PFSK-1 (cell line): ENCODE results near the gene NUDT22.

Experiments
- FOXP2 ChIP-seq: optimal IDR thresholded peaks from 2 replicates; pipeline ENCODE3; 2011; ENCODE audit warnings: borderline replicate concordance, control low read depth, inconsistent platforms; ENCODE audit not compliant: insufficient read depth; ENCODE audit errors: extremely low read length, extremely low read depth
- POLR2AphosphoS5 ChIP-seq: IDR thresholded peaks from 2 replicates; pipeline ENCODE4 v1.6.1; 2012; ENCODE audit warnings: low read depth, mild to moderate bottlenecking, control low read depth, low read length, moderate library complexity
- SIN3A ChIP-seq: IDR thresholded peaks from 2 replicates; pipeline ENCODE4 v1.6.1; 2012; ENCODE audit warnings: mild to moderate bottlenecking, low read length, moderate library complexity, borderline replicate concordance; ENCODE audit not compliant: insufficient read depth
- TAF1 ChIP-seq: IDR thresholded peaks from 2 replicates; pipeline ENCODE4 v1.6.1; 2012; ENCODE audit warnings: low read length, control low read depth, borderline replicate concordance; ENCODE audit not compliant: insufficient read depth
- TF ChIP-seq, protein P1 (sequence below), 2 experiments: IDR thresholded peaks; 2 replicates each; pipeline versions ENCODE4 v1.6.1 to v1.8.0; 2011 to 2012; ENCODE audit warnings: low read depth in 2 of 2, low read length in 2 of 2, control low read depth in 1 of 2, inconsistent platforms in 1 of 2, mild to moderate bottlenecking in 1 of 2, moderate library complexity in 1 of 2; ENCODE audit not compliant: insufficient read depth in 1 of 2

The NUDT22 gene

DNA sequence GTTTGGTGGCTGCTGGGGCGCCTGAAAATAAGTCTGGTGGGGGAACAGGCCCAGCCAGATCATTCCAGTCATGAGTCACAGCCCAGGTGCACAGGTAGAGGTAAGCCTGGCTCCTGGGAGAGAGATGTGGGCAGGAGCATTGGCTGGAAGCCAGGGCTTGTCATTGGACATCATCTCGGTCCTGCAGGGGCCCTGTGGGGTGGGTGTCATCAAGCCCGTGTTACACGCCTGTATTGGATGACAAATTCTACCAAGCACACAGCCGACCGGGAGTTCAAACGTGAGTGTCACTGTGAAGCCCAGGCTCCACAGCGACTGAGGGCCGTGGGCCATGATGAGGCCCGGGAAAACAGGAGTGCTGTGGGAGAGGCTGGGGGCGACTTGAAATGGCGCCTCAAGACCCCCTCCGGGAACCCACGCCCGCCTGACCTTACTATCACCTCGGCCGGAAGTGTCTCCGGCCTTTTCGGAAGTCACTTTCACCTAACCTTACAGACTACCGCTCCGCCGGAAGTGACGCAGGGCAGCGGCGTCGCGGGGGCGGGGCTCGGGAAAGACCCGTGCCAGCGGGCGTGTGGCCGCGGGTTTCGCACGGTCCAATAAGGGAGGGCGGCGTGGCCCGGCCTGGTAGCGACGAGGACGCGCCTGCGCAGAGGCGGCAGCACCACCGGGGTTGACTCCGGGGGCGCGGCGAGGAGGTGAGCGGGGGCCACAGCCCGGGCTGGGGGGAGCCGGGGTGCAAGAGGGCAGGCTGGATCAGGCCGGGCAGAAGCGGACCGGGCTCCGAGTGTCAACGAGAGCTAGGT is 14.6 kb downstream of the NUDT22 start, which contains the start of gene FKBP2:
TSS of gene FKBP2 (plus strand) at position 661 of the 806 bp plus-strand sequence. CDS start 1,293 bp downstream, outside the sequence.
- TF ChIP-seq POLR2AphosphoS5 (peak; percentile 72), FOXP2 (no peak), TAF1 (peak; percentile 83; the same call in 1 of the 2 replicates), SIN3A (peak; percentile 48; the same call in 1 of the 2 replicates)
- TF ChIP-seq, protein P1, sequence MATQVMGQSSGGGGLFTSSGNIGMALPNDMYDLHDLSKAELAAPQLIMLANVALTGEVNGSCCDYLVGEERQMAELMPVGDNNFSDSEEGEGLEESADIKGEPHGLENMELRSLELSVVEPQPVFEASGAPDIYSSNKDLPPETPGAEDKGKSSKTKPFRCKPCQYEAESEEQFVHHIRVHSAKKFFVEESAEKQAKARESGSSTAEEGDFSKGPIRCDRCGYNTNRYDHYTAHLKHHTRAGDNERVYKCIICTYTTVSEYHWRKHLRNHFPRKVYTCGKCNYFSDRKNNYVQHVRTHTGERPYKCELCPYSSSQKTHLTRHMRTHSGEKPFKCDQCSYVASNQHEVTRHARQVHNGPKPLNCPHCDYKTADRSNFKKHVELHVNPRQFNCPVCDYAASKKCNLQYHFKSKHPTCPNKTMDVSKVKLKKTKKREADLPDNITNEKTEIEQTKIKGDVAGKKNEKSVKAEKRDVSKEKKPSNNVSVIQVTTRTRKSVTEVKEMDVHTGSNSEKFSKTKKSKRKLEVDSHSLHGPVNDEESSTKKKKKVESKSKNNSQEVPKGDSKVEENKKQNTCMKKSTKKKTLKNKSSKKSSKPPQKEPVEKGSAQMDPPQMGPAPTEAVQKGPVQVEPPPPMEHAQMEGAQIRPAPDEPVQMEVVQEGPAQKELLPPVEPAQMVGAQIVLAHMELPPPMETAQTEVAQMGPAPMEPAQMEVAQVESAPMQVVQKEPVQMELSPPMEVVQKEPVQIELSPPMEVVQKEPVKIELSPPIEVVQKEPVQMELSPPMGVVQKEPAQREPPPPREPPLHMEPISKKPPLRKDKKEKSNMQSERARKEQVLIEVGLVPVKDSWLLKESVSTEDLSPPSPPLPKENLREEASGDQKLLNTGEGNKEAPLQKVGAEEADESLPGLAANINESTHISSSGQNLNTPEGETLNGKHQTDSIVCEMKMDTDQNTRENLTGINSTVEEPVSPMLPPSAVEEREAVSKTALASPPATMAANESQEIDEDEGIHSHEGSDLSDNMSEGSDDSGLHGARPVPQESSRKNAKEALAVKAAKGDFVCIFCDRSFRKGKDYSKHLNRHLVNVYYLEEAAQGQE (IDR thresholded peaks at IDR 0.05; ENCODE audit: insufficient read depth in 1 of 2, low read depth in 2 of 2, low read length in 2 of 2) = peak in 1 of 2 experiments; percentile 4; a peak in 1 of 4 replicates

DNA sequence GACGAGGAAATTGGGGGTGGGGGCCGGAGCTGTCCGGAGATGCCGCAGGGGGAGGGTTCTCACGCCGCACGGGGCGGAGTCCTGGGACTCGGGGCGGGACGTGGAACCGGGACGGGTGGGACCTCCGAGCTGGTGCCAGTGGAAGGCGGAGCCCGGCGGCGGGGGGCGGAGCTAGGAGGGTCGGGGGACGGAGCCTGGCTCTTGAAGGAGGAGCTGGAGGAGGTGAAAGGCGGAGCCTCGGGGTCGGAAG is 15.1 kb downstream of the NUDT22 start:
- no peak for TF ChIP-seq FOXP2
- TF ChIP-seq TAF1 = no peak
- no peak for TF ChIP-seq POLR2AphosphoS5
- TF ChIP-seq, protein P1 (IDR thresholded peaks at IDR 0.05; ENCODE audit: insufficient read depth in 1 of 2, low read depth in 2 of 2, low read length in 2 of 2) = no peak
- TF ChIP-seq SIN3A = no peak

DNA sequence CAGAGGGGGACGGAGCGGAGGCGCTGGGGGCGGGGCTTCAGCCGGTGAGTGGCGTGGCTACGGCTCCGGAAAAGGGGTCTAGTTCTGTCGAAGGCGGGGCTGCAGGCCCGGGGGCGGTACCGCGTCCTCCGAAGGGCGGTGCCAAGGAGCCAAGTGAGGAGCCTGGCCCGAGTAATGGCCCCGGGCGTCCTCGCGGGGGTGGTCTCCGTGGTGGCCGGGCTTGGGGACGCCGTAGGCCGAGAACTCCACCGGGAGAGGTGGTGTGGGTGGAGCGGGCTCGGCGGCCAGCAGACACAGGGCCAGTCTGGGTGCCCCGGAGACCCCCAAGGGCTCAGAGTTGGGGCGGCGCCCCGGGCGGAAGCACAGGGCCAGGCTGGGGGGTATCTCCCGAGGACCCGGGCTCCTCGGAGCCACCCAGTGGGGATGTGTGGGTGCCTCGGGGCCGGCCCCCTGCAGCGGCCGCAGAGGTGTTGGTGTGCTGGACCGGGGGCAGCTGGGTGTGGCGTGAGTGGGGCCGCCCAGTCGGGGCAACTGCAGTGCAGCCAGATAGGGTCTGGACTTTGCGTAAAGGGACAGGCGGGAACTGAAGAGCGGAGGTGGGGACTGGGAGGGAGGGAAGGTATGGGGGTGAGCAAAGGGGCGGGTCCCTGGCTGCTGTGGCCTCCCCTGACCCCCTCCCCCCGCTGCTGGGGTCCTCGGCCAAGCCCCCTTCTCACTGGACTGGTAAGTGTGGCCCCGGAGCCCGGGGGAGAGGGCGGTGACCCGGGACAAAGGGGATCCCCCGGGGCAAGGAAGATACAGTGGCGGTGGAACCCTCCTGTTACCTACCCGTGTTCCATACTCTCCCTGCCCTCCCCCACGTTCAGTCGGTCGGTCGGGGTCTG is 15.7 kb downstream of the NUDT22 start:
- TF ChIP-seq POLR2AphosphoS5 = peak; percentile 61; the same call in 1 of the 2 replicates
- TF ChIP-seq SIN3A = peak; percentile 43; the same call in 1 of the 2 replicates
- TF ChIP-seq TAF1 = peak; percentile 65
- TF ChIP-seq, protein P1 (IDR thresholded peaks at IDR 0.05; ENCODE audit: insufficient read depth in 1 of 2, low read depth in 2 of 2, low read length in 2 of 2) = no peak
- no peak for TF ChIP-seq FOXP2

DNA sequence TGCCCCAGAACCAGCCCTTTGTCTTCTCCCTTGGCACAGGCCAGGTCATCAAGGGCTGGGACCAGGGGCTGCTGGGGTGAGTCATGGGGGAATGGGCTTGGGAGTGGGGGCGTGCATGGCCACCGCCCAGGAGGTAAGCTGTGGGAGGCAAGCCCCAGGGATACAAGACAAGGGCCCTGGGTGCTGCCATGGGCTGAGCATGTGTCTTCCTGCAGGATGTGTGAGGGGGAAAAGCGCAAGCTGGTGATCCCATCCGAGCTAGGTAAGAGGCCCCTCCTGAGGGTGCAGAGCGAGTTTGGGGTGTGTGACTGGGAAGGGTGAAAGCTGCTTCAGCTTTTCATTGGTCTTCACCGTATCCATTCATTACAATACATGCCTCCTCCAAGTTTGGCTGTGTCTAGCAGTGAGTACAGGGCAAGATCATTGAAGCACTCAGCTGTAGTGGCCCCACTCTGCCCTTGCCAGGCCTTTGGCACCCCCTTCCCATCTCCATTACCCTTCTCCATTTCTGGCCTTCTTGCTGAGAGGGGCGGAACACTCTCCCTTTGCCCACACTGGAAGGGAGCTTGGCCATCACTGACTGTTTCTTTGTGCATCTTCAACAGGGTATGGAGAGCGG is 17.3 kb downstream of the NUDT22 start:
- TF ChIP-seq, protein P1 (IDR thresholded peaks at IDR 0.05; ENCODE audit: insufficient read depth in 1 of 2, low read depth in 2 of 2, low read length in 2 of 2) = no peak
- TF ChIP-seq POLR2AphosphoS5 = peak; percentile 64
